Adrenal gland (tissue), 5 donors: Measurements from ENCODE around the gene LEAP2.

Source experiments
- POLR2A ChIP-seq, 2 donors: fragments of 450-650 bp; IDR thresholded peaks; one replicate each; pipeline ENCODE4 v1.6.1; 2017; ENCODE audit warnings: antibody characterized with exemption in 2 of 2, mild to moderate bottlenecking in 2 of 2, moderate library complexity in 1 of 2
- TF ChIP-seq, protein P1 (sequence below), 6 experiments: fragments of 450-650 bp in 4 of 6; fragments of 200-600 bp in 2 of 6; sonication (generic) in 1 of 6; IDR thresholded peaks; 1 replicate in 5 of 6; 2 replicates in 1 of 6; pipeline versions ENCODE4 v1.5.1 to v1.8.0; 2016 to 2021; ENCODE audit warnings: antibody characterized with exemption in 6 of 6, mild to moderate bottlenecking in 2 of 6, moderate library complexity in 1 of 6
- donor health status: DM: no; HTN: no; CAD: no.

DNA sequence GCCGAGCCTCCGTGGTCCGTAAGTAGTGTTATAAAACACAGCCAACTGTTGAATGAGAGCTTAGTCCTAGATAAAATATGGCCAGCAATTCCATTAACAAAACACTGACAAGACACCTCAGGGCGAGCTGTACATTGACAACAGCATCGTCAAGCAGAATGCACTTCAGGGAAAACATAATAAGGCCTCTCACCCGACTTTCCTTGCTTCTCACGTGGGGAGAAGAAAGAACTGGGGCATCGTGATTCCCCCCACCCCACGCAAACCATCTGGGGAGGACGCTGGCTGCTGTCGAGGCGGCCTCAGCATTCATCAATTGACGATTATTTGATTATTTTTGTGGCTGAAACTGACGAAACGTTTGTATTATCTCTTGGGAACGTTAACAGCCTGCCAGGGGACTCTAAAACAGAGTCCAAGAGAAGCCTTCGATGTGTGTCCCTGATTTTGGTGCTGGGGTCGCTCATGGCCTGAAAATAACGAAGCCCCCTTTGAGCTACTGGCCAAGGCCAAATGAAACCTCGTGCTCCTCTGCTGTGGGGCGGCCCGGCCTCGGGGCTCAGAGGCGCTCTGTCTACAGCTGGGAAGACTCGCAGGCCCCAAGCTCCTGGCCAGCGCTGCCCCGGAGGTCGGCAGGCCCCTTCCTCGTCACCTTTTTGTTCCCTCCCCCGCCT is 7.7 kb upstream of the LEAP2 start:
- TF ChIP-seq, protein P1, sequence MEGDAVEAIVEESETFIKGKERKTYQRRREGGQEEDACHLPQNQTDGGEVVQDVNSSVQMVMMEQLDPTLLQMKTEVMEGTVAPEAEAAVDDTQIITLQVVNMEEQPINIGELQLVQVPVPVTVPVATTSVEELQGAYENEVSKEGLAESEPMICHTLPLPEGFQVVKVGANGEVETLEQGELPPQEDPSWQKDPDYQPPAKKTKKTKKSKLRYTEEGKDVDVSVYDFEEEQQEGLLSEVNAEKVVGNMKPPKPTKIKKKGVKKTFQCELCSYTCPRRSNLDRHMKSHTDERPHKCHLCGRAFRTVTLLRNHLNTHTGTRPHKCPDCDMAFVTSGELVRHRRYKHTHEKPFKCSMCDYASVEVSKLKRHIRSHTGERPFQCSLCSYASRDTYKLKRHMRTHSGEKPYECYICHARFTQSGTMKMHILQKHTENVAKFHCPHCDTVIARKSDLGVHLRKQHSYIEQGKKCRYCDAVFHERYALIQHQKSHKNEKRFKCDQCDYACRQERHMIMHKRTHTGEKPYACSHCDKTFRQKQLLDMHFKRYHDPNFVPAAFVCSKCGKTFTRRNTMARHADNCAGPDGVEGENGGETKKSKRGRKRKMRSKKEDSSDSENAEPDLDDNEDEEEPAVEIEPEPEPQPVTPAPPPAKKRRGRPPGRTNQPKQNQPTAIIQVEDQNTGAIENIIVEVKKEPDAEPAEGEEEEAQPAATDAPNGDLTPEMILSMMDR (IDR thresholded peaks at IDR 0.05), result no peak
- TF ChIP-seq POLR2A (IDR thresholded peaks at IDR 0.05), result no peak
